ENCODE measurements around the gene SH2D1B. TPM values are rescaled to one million over a fixed set of nuclear protein-coding genes. Genes with fewer than 3 reads are reported as not detected.

Gene SH2D1B
- total and polyA plus RNA-seq, 7 experiments from 2014 or later, result 0.22 to 16.9 (median 1.7) TPM; not detected in 3

GRCh38 chr1:162370721-162371120, 41.2 kb downstream of the SH2D1B start:
- no peaks in the 10 kb centered on the region for H3K4me1 ChIP-seq (ENCODE audit: control insufficient read depth in 2 of 2, insufficient read depth in 2 of 2, low read length in 2 of 2)
- H3K27ac ChIP-seq (ENCODE audit: low read depth, low read length), result no peak overlapping the region
- Mint-ChIP-seq H3K36me3 (no peaks in the 10 kb centered on the region), H3K4me3 (no peak overlapping the region), H3K4me1 (no peaks in the 10 kb centered on the region), H3K9me3 (no peaks in the 10 kb centered on the region), H3K27ac (no peak overlapping the region), H3K27me3 (peaks cover 0 to 2% (median 0%) of the 10 kb centered on the region in 5 donors)
- CTCF ChIA-PET, result interaction anchor here (0.6 kb wide), 1 partner anchor 15 kb away, joined by 3 read pairs; no protein-coding TSS in a partner anchor
- H3K9me3 ChIP-seq (ENCODE audit: control insufficient read depth in 2 of 3, low read length in 3 of 3), result no peaks in the 10 kb centered on the region
- H3K36me3 ChIP-seq (ENCODE audit: control insufficient read depth in 2 of 3, insufficient read depth in 3 of 3, low read length in 3 of 3), result no peaks in the 10 kb centered on the region
- DNase-seq, result no peak
- ATAC-seq, result no peak
- POLR2A ChIA-PET, result no interaction called here
- H3K4me3 ChIP-seq (ENCODE audit: low read length), result no peak overlapping the region
- no peaks in the 10 kb centered on the region for H3K27me3 ChIP-seq (ENCODE audit: control insufficient read depth in 2 of 2, insufficient read depth in 2 of 2, low read length in 2 of 2)
- intact Hi-C loops (cut with micrococcal nuclease), result no loop called here

GRCh38 chr1:162370161-162370560, 41.8 kb downstream of the SH2D1B start:
- POLR2A ChIA-PET, result no interaction called here

GRCh38 chr1:162369571-162369970, 42.4 kb downstream of the SH2D1B start:
- no peak overlapping the region for H3K4me3 Mint-ChIP-seq
- ATAC-seq (no peak), DNase-seq (no peak)
- H3K4me1 Mint-ChIP-seq, result no peaks in the 10 kb centered on the region
- ChIA-PET CTCF (no interaction called here), POLR2A (no interaction called here)
- no peaks in the 10 kb centered on the region for H3K4me1 ChIP-seq (ENCODE audit: control insufficient read depth in 2 of 2, insufficient read depth in 2 of 2, low read length in 2 of 2)
- H3K9me3 ChIP-seq (ENCODE audit: control insufficient read depth in 2 of 3, low read length in 3 of 3), result no peaks in the 10 kb centered on the region
- H3K27me3 ChIP-seq (ENCODE audit: control insufficient read depth in 2 of 2, insufficient read depth in 2 of 2, low read length in 2 of 2), result no peaks in the 10 kb centered on the region
- H3K9me3 Mint-ChIP-seq, result no peaks in the 10 kb centered on the region
- H3K4me3 ChIP-seq (ENCODE audit: low read length), result no peak overlapping the region
- H3K27ac Mint-ChIP-seq, result no peak overlapping the region
- peaks cover 0 to 4% (median 0%) of the 10 kb centered on the region in 5 donors for H3K27me3 Mint-ChIP-seq
- H3K36me3 Mint-ChIP-seq, result no peaks in the 10 kb centered on the region
- intact Hi-C loops (cut with micrococcal nuclease), result no loop called here
- no peaks in the 10 kb centered on the region for H3K36me3 ChIP-seq (ENCODE audit: control insufficient read depth in 2 of 3, insufficient read depth in 3 of 3, low read length in 3 of 3)
- no peak overlapping the region for H3K27ac ChIP-seq (ENCODE audit: low read depth, low read length)

More at GRCh38 chr1:162370161-162370560, 41.8 kb downstream of the SH2D1B start:
- Histone ChIP-seq H3K9me3 (ENCODE audit: control insufficient read depth in 2 of 3, low read length in 3 of 3) (no peaks in the 10 kb centered on the region), H3K27me3 (ENCODE audit: control insufficient read depth in 2 of 2, insufficient read depth in 2 of 2, low read length in 2 of 2) (no peaks in the 10 kb centered on the region), H3K27ac (ENCODE audit: low read depth, low read length) (no peak overlapping the region), H3K4me1 (ENCODE audit: control insufficient read depth in 2 of 2, insufficient read depth in 2 of 2, low read length in 2 of 2) (no peaks in the 10 kb centered on the region), H3K4me3 (ENCODE audit: low read length) (no peak overlapping the region), H3K36me3 (ENCODE audit: control insufficient read depth in 2 of 3, insufficient read depth in 3 of 3, low read length in 3 of 3) (no peaks in the 10 kb centered on the region)
- no peaks in the 10 kb centered on the region for H3K9me3 Mint-ChIP-seq
- no peak for ATAC-seq
- DNase-seq, result no peak
- CTCF ChIA-PET, result no interaction called here
- H3K27me3 Mint-ChIP-seq, result peaks cover 0 to 2% (median 0%) of the 10 kb centered on the region in 5 donors
- H3K27ac Mint-ChIP-seq, result no peak overlapping the region
- no peaks in the 10 kb centered on the region for H3K4me1 Mint-ChIP-seq
- no peak overlapping the region for H3K4me3 Mint-ChIP-seq
- intact Hi-C loops (cut with micrococcal nuclease), result no loop called here
- no peaks in the 10 kb centered on the region for H3K36me3 Mint-ChIP-seq

- H3K27ac ChIP-seq (ENCODE audit: low read depth, low read length), result no peak overlapping the region
- no peak overlapping the region for H3K4me3 Mint-ChIP-seq
- intact Hi-C loops (cut with micrococcal nuclease), result no loop called here
- ATAC-seq (no peak), DNase-seq (no peak)
- H3K4me3 ChIP-seq (ENCODE audit: low read length), result no peak overlapping the region
- no peaks in the 10 kb centered on the region for H3K9me3 ChIP-seq (ENCODE audit: control insufficient read depth in 2 of 3, low read length in 3 of 3)
- peaks cover 0 to 4% (median 3%) of the 10 kb centered on the region in 5 donors for H3K27me3 Mint-ChIP-seq
- CTCF ChIA-PET, result no interaction called here
- H3K36me3 Mint-ChIP-seq, result no peaks in the 10 kb centered on the region
- H3K27ac Mint-ChIP-seq, result no peak overlapping the region
- no peaks in the 10 kb centered on the region for H3K9me3 Mint-ChIP-seq
- POLR2A ChIA-PET, result no interaction called here
- no peaks in the 10 kb centered on the region for H3K4me1 ChIP-seq (ENCODE audit: control insufficient read depth in 2 of 2, insufficient read depth in 2 of 2, low read length in 2 of 2)
- no peaks in the 10 kb centered on the region for H3K27me3 ChIP-seq (ENCODE audit: control insufficient read depth in 2 of 2, insufficient read depth in 2 of 2, low read length in 2 of 2)
- H3K4me1 Mint-ChIP-seq, result no peaks in the 10 kb centered on the region
- no peaks in the 10 kb centered on the region for H3K36me3 ChIP-seq (ENCODE audit: control insufficient read depth in 2 of 3, insufficient read depth in 3 of 3, low read length in 3 of 3)
Observed at GRCh38 chr1:162368451-162368850, 43.5 kb downstream of the SH2D1B start.

- ATAC-seq, result no peak
- CTCF ChIA-PET, result no interaction called here
Observed at GRCh38 chr1:162367772-162368171, 44.2 kb downstream of the SH2D1B start.

GRCh38 chr1:162367073-162367472, 44.9 kb downstream of the SH2D1B start:
- Histone ChIP-seq H3K36me3 (ENCODE audit: control insufficient read depth in 2 of 3, insufficient read depth in 3 of 3, low read length in 3 of 3) (no peaks in the 10 kb centered on the region), H3K27ac (ENCODE audit: low read depth, low read length) (no peak overlapping the region), H3K4me3 (ENCODE audit: low read length) (no peak overlapping the region), H3K9me3 (ENCODE audit: control insufficient read depth in 2 of 3, low read length in 3 of 3) (no peaks in the 10 kb centered on the region), H3K27me3 (ENCODE audit: control insufficient read depth in 2 of 2, insufficient read depth in 2 of 2, low read length in 2 of 2) (no peaks in the 10 kb centered on the region), H3K4me1 (ENCODE audit: control insufficient read depth in 2 of 2, insufficient read depth in 2 of 2, low read length in 2 of 2) (no peaks in the 10 kb centered on the region)
- POLR2A ChIA-PET, result no interaction called here
- Mint-ChIP-seq H3K36me3 (no peaks in the 10 kb centered on the region), H3K27me3 (peaks cover 0 to 11% (median 3%) of the 10 kb centered on the region in 5 donors), H3K27ac (no peak overlapping the region), H3K9me3 (no peaks in the 10 kb centered on the region), H3K4me3 (peak overlapping the region in 3 of 10 donors; percentile 25 to 56 (median 54)), H3K4me1 (no peaks in the 10 kb centered on the region)
- ATAC-seq (no peak), DNase-seq (no peak)
- intact Hi-C loops (cut with micrococcal nuclease), result no loop called here
- CTCF ChIA-PET, result no interaction called here

More at GRCh38 chr1:162367772-162368171, 44.2 kb downstream of the SH2D1B start:
- Mint-ChIP-seq H3K27me3 (peaks cover 0 to 10% (median 3%) of the 10 kb centered on the region in 5 donors), H3K4me1 (no peaks in the 10 kb centered on the region), H3K4me3 (no peak overlapping the region), H3K9me3 (no peaks in the 10 kb centered on the region), H3K36me3 (no peaks in the 10 kb centered on the region), H3K27ac (no peak overlapping the region)
- intact Hi-C loops (cut with micrococcal nuclease), result no loop called here
- no peak for DNase-seq
- Histone ChIP-seq H3K36me3 (ENCODE audit: control insufficient read depth in 2 of 3, insufficient read depth in 3 of 3, low read length in 3 of 3) (no peaks in the 10 kb centered on the region), H3K4me1 (ENCODE audit: control insufficient read depth in 2 of 2, insufficient read depth in 2 of 2, low read length in 2 of 2) (no peaks in the 10 kb centered on the region), H3K4me3 (ENCODE audit: low read length) (no peak overlapping the region), H3K27me3 (ENCODE audit: control insufficient read depth in 2 of 2, insufficient read depth in 2 of 2, low read length in 2 of 2) (no peaks in the 10 kb centered on the region), H3K9me3 (ENCODE audit: control insufficient read depth in 2 of 3, low read length in 3 of 3) (no peaks in the 10 kb centered on the region), H3K27ac (ENCODE audit: low read depth, low read length) (no peak overlapping the region)
- POLR2A ChIA-PET, result no interaction called here

GRCh38 chr1:162366671-162367070, 45.3 kb downstream of the SH2D1B start:
- Histone ChIP-seq H3K36me3 (ENCODE audit: control insufficient read depth in 2 of 3, insufficient read depth in 3 of 3, low read length in 3 of 3) (no peaks in the 10 kb centered on the region), H3K27ac (ENCODE audit: low read depth, low read length) (no peak overlapping the region), H3K4me1 (ENCODE audit: control insufficient read depth in 2 of 2, insufficient read depth in 2 of 2, low read length in 2 of 2) (no peaks in the 10 kb centered on the region), H3K9me3 (ENCODE audit: control insufficient read depth in 2 of 3, low read length in 3 of 3) (no peaks in the 10 kb centered on the region), H3K27me3 (ENCODE audit: control insufficient read depth in 2 of 2, insufficient read depth in 2 of 2, low read length in 2 of 2) (no peaks in the 10 kb centered on the region), H3K4me3 (ENCODE audit: low read length) (no peak overlapping the region)
- Mint-ChIP-seq H3K27ac (no peak overlapping the region), H3K36me3 (no peaks in the 10 kb centered on the region), H3K4me3 (peak overlapping the region in 3 of 10 donors; percentile 25 to 56 (median 54)), H3K9me3 (no peaks in the 10 kb centered on the region), H3K27me3 (peaks cover 0 to 11% (median 6%) of the 10 kb centered on the region in 5 donors), H3K4me1 (no peaks in the 10 kb centered on the region)
- ChIA-PET CTCF (no interaction called here), POLR2A (no interaction called here)
- no peak for DNase-seq
- no peak for ATAC-seq
- intact Hi-C loops (cut with micrococcal nuclease), result no loop called here

Data from naive thymus-derived CD4-positive, alpha-beta T cell (primary cell).